K562 (cell line): Measurements from ENCODE around the gene LEO1. TPM values are rescaled to one million over a fixed set of nuclear protein-coding genes. Genes with fewer than 3 reads are reported as not detected.

Experiments used
- CBX1 ChIP-seq: sonication (generic); IDR thresholded peaks from 2 replicates; pipeline ENCODE4 v1.6.1; 2016; ENCODE audit warnings: antibody characterized with exemption, low read depth, mild to moderate bottlenecking
- CREB1 ChIP-seq, 2 experiments: sonication (generic) in 1 of 2; formaldehyde crosslinking in 1 of 2; IDR thresholded peaks; 2 replicates each; pipeline versions ENCODE4 v1.6.1 to v1.8.0; 2012 to 2022; ENCODE audit warnings: inconsistent platforms in 1 of 2, mild to moderate bottlenecking in 1 of 2, missing genetic modification reagents in 1 of 2, moderate library complexity in 1 of 2
- E2F1 ChIP-seq: sonication (generic); formaldehyde crosslinking; IDR thresholded peaks from 2 replicates; pipeline ENCODE4 v1.8.1; 2023; ENCODE audit warnings: mild to moderate bottlenecking, missing genetic modification reagents, moderate library complexity
- ID3 ChIP-seq, 2 experiments: fragments of 250-450 bp in 1 of 2; fragments of 450-650 bp in 1 of 2; sonication (Bioruptor Pico) in 1 of 2; IDR thresholded peaks; 2 replicates each; pipeline versions ENCODE4 v1.6.1 to v1.8.0; 2016 to 2021; ENCODE audit warnings: mild to moderate bottlenecking in 2 of 2, moderate library complexity in 2 of 2, missing compliant biosample characterization in 1 of 2, missing genetic modification characterization in 1 of 2
- KAT8 ChIP-seq: fragments of 450-650 bp; IDR thresholded peaks from 2 replicates; pipeline ENCODE4 v1.6.1; 2016; ENCODE audit warnings: low read depth, mild to moderate bottlenecking
- PML ChIP-seq: IDR thresholded peaks from 2 replicates; pipeline ENCODE4 v1.6.1; 2012; ENCODE audit warnings: low read length, inconsistent platforms
- POLR2H ChIP-seq: IDR thresholded peaks from 2 replicates; pipeline ENCODE4 v1.6.1; 2016; ENCODE audit warnings: missing genetic modification characterization, low read depth, mild to moderate bottlenecking, control low read depth, missing compliant biosample characterization, moderate library complexity
- RBM22 ChIP-seq: fragments of 200-400 bp; formaldehyde crosslinking; IDR thresholded peaks from 2 replicates; pipeline ENCODE4 v1.6.1; 2018; ENCODE audit warnings: low read length, low read depth; ENCODE audit not compliant: poor library complexity, severe bottlenecking
- SIN3A ChIP-seq, 2 experiments: fragments of 150-350 bp in 1 of 2; IDR thresholded peaks; 2 replicates each; pipeline ENCODE4 v1.6.1; 2011 to 2016; ENCODE audit warnings: borderline replicate concordance in 2 of 2, low read depth in 2 of 2, low read length in 2 of 2, mild to moderate bottlenecking in 2 of 2, moderate library complexity in 2 of 2; ENCODE audit not compliant: control insufficient read depth in 1 of 2
- STAT6 ChIP-seq: sonication (generic); formaldehyde crosslinking; IDR thresholded peaks from 2 replicates; pipeline ENCODE4 v1.8.1; 2023; ENCODE audit warnings: mild to moderate bottlenecking, missing genetic modification reagents
- ZNF165 ChIP-seq: fragments of 250-450 bp; sonication (Bioruptor Pico); IDR thresholded peaks from 2 replicates; pipeline ENCODE4 v1.4.0; 2020; ENCODE audit warnings: borderline replicate concordance
- ZNF41 ChIP-seq: fragments of 250-450 bp; sonication (Bioruptor Pico); conservative IDR thresholded peaks from 2 replicates; pipeline ENCODE4 v1.4.0; 2020; ENCODE audit warnings: mild to moderate bottlenecking
- polyA plus RNA-seq, 8 experiments: library from polyadenylated mRNA; depleted of rRNA in 4 of 8; stranded (reverse) in 5 of 8; unstranded in 3 of 8; fragments of >200 nt; fragmentation: Nextera tagmentation in 2 of 8; fragmentation: Illumina TruSeq in 1 of 8; extraction: Ambion mirVana in 2 of 8; extraction: Trizol in 1 of 8; gene quantifications; 2 replicates each; pipeline versions ENCODE4 v1.2.1 to v1.2.3, GENCODE V29; 2011 to 2014; ENCODE audit warnings: inconsistent platforms in 1 of 8, missing spikeins in 1 of 8
- total RNA-seq, 7 experiments: library from RNA; depleted of rRNA in 6 of 7; stranded (reverse); fragments of >200 nt in 6 of 7; fragmentation: Illumina TruSeq in 2 of 7; extraction: Trizol in 2 of 7; gene quantifications; 2 replicates each; pipeline versions ENCODE4 v1.2.1 to v1.2.3, GENCODE V29; 2011 to 2021; ENCODE audit warnings: low replicate concordance in 1 of 7
- TF ChIP-seq, protein P1 (sequence below): IDR thresholded peaks from 2 replicates; pipeline ENCODE4 v1.6.1; 2012; ENCODE audit warnings: low read depth, low read length, improper control_type of control experiment, borderline replicate concordance
- TF ChIP-seq, protein P2 (sequence below): fragments of 200-800 bp; sonication (Bioruptor generic); IDR thresholded peaks from 2 replicates; pipeline ENCODE4 v1.6.1; 2016; ENCODE audit warnings: missing genetic modification characterization, missing compliant biosample characterization

The LEO1 gene
- total and polyA plus RNA-seq, 9 of the 15 experiments (the other 6 are each of a cell fraction or from before 2014, with no cell fraction given): 8.4 to 48.3 (median 37.9) TPM

DNA sequence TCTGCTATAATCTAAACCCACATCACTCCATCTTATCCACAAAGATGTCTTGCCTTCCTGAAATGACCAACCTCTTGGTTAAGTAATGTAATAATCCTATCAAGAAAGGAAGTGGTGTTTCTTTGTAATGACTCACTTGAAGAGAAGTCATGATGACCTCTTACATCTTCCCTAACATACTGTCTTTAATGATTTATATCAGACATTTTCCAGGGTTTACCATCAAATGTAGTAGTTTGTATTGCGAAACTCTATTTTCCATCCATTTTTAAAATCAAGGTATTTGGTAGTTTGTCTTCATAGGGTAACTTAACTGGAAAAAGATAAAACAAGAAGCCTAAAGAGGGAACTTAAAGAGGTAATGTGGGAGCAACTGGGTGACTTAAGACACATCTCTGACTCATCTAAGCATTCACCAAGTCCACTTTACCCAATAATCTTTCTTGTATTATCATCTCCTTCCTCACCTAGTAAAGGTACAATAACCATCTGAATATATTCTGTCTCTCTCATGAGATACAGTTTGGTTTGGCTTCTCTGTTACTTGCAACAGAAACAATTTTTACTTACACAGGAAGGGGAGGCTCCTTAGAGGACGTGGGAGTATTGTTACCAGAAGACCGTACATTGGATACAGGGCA lies 41.7 kb upstream of the LEO1 start (continued):
- TF ChIP-seq STAT6 (CRISPR knock-in tag): no peak
- TF ChIP-seq CBX1: no peak
- TF ChIP-seq E2F1 (CRISPR knock-in tag): no peak
- TF ChIP-seq, protein P1, sequence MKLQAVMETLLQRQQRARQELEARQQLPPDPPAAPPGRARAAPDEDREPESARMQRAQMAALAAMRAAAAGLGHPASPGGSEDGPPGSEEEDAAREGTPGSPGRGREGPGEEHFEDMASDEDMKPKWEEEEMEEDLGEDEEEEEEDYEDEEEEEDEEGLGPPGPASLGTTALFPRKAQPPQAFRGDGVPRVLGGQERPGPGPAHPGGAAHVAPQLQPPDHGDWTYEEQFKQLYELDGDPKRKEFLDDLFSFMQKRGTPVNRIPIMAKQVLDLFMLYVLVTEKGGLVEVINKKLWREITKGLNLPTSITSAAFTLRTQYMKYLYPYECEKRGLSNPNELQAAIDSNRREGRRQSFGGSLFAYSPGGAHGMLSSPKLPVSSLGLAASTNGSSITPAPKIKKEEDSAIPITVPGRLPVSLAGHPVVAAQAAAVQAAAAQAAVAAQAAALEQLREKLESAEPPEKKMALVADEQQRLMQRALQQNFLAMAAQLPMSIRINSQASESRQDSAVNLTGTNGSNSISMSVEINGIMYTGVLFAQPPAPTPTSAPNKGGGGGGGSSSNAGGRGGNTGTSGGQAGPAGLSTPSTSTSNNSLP: no peak
- TF ChIP-seq ZNF165 (CRISPR knock-in tag): no peak
- no peak for TF ChIP-seq SIN3A (IDR thresholded peaks at IDR 0.05; ENCODE audit: borderline replicate concordance in 2 of 2, control insufficient read depth in 1 of 2, low read depth in 2 of 2, low read length in 2 of 2)
- TF ChIP-seq POLR2H (tag): 0 out of 2 replicates have a peak, but pooled peaks have one; percentile 19
- TF ChIP-seq RBM22: no peak
- no peak for TF ChIP-seq ID3 (CRISPR knock-in tag; IDR thresholded peaks at IDR 0.05)
- no peak for TF ChIP-seq ID3 (tag; IDR thresholded peaks at IDR 0.05)
- no peak for TF ChIP-seq ZNF41
- no peak for TF ChIP-seq CREB1 (IDR thresholded peaks at IDR 0.05)
- TF ChIP-seq CREB1 (CRISPR knock-in tag; IDR thresholded peaks at IDR 0.05): no peak
- no peak for TF ChIP-seq PML
- TF ChIP-seq, protein P2, sequence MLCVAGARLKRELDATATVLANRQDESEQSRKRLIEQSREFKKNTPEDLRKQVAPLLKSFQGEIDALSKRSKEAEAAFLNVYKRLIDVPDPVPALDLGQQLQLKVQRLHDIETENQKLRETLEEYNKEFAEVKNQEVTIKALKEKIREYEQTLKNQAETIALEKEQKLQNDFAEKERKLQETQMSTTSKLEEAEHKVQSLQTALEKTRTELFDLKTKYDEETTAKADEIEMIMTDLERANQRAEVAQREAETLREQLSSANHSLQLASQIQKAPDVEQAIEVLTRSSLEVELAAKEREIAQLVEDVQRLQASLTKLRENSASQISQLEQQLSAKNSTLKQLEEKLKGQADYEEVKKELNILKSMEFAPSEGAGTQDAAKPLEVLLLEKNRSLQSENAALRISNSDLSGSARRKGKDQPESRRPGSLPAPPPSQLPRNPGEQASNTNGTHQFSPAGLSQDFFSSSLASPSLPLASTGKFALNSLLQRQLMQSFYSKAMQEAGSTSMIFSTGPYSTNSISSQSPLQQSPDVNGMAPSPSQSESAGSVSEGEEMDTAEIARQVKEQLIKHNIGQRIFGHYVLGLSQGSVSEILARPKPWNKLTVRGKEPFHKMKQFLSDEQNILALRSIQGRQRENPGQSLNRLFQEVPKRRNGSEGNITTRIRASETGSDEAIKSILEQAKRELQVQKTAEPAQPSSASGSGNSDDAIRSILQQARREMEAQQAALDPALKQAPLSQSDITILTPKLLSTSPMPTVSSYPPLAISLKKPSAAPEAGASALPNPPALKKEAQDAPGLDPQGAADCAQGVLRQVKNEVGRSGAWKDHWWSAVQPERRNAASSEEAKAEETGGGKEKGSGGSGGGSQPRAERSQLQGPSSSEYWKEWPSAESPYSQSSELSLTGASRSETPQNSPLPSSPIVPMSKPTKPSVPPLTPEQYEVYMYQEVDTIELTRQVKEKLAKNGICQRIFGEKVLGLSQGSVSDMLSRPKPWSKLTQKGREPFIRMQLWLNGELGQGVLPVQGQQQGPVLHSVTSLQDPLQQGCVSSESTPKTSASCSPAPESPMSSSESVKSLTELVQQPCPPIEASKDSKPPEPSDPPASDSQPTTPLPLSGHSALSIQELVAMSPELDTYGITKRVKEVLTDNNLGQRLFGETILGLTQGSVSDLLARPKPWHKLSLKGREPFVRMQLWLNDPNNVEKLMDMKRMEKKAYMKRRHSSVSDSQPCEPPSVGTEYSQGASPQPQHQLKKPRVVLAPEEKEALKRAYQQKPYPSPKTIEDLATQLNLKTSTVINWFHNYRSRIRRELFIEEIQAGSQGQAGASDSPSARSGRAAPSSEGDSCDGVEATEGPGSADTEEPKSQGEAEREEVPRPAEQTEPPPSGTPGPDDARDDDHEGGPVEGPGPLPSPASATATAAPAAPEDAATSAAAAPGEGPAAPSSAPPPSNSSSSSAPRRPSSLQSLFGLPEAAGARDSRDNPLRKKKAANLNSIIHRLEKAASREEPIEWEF (CRISPR knock-in tag): no peak
- no peak for TF ChIP-seq KAT8
